ENCODE data around the gene IL4R. TPM values are rescaled to one million over a fixed set of nuclear protein-coding genes. Genes with fewer than 3 reads are reported as not detected.

Gene IL4R
- total RNA-seq, 1 experiment from 2014 or later, result 28.9 TPM

GRCh38 chr16:27349276-27349675, 35.5 kb downstream of the IL4R start:
- H3K27ac ChIP-seq (ENCODE audit: low read length), result no peak overlapping the region
- no TSS peak for BruUV-seq (replicated peaks)
- H3K4me3 ChIP-seq (ENCODE audit: low read depth in 2 of 2, low read length in 2 of 2), result no peak overlapping the region
- ChIA-PET CTCF (no interaction called here), POLR2A (no interaction called here)
- ATAC-seq (no peak), DNase-seq (ENCODE audit: low read depth, low spot score) (no peak)
- peaks cover 2% of the 10 kb centered on the region; the same call in 1 of the 2 replicates for H3K36me3 ChIP-seq (ENCODE audit: control insufficient read depth, insufficient read depth, low read length)
- no peaks in the 10 kb centered on the region for H3K9me3 ChIP-seq (ENCODE audit: control insufficient read depth, insufficient read depth, low read depth, low read length)
- H3K4me1 ChIP-seq (ENCODE audit: control insufficient read depth, insufficient read depth, low read length), result no peaks in the 10 kb centered on the region
- TF ChIP-seq TCF7L2 (IDR thresholded peaks at IDR 0.05; ENCODE audit: low read depth, low read length), result no peak
- TF ChIP-seq SIN3A (IDR thresholded peaks at IDR 0.05; ENCODE audit: borderline replicate concordance, insufficient read depth, low read depth, low read length), result no peak
- no peak for TF ChIP-seq REST (IDR thresholded peaks at IDR 0.05; ENCODE audit: insufficient read depth in 1 of 2, low read depth in 2 of 2, low read length in 1 of 2)
- TF ChIP-seq, protein P1, sequence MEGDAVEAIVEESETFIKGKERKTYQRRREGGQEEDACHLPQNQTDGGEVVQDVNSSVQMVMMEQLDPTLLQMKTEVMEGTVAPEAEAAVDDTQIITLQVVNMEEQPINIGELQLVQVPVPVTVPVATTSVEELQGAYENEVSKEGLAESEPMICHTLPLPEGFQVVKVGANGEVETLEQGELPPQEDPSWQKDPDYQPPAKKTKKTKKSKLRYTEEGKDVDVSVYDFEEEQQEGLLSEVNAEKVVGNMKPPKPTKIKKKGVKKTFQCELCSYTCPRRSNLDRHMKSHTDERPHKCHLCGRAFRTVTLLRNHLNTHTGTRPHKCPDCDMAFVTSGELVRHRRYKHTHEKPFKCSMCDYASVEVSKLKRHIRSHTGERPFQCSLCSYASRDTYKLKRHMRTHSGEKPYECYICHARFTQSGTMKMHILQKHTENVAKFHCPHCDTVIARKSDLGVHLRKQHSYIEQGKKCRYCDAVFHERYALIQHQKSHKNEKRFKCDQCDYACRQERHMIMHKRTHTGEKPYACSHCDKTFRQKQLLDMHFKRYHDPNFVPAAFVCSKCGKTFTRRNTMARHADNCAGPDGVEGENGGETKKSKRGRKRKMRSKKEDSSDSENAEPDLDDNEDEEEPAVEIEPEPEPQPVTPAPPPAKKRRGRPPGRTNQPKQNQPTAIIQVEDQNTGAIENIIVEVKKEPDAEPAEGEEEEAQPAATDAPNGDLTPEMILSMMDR (IDR thresholded peaks at IDR 0.05), result no peak
- TF ChIP-seq POLR2AphosphoS5 (IDR thresholded peaks at IDR 0.05; ENCODE audit: low read depth, low read length), result no peak
- intact Hi-C loops (cut with micrococcal nuclease; ENCODE audit: unreplicated experiment) (no loop called here), in situ Hi-C loops (cut with HindIII; ENCODE audit: low pct_unique_long_range_greater_than_20kb, low sequenced_read_pairs) (no loop called here)
- H3K27me3 ChIP-seq (ENCODE audit: control insufficient read depth, insufficient read depth, low read length), result no peaks in the 10 kb centered on the region

- Histone ChIP-seq H3K9me3 (ENCODE audit: control insufficient read depth, insufficient read depth, low read depth, low read length) (no peaks in the 10 kb centered on the region), H3K4me1 (ENCODE audit: control insufficient read depth, insufficient read depth, low read length) (no peaks in the 10 kb centered on the region), H3K27ac (ENCODE audit: low read length) (no peak overlapping the region), H3K4me3 (ENCODE audit: low read depth in 2 of 2, low read length in 2 of 2) (no peak overlapping the region), H3K27me3 (ENCODE audit: control insufficient read depth, insufficient read depth, low read length) (no peaks in the 10 kb centered on the region), H3K36me3 (ENCODE audit: control insufficient read depth, insufficient read depth, low read length) (peaks cover 2% of the 10 kb centered on the region; the same call in 1 of the 2 replicates)
- ChIA-PET CTCF (no interaction called here), POLR2A (no interaction called here)
- TF ChIP-seq POLR2AphosphoS5 (IDR thresholded peaks at IDR 0.05; ENCODE audit: low read depth, low read length) (no peak), REST (IDR thresholded peaks at IDR 0.05; ENCODE audit: insufficient read depth in 1 of 2, low read depth in 2 of 2, low read length in 1 of 2) (no peak), TCF7L2 (IDR thresholded peaks at IDR 0.05; ENCODE audit: low read depth, low read length) (no peak), SIN3A (IDR thresholded peaks at IDR 0.05; ENCODE audit: borderline replicate concordance, insufficient read depth, low read depth, low read length) (no peak)
- TF ChIP-seq, protein P1 (IDR thresholded peaks at IDR 0.05), result no peak
- ATAC-seq, result no peak
- in situ Hi-C loops (cut with HindIII; ENCODE audit: low pct_unique_long_range_greater_than_20kb, low sequenced_read_pairs), result no loop called here
- intact Hi-C loops (cut with micrococcal nuclease; ENCODE audit: unreplicated experiment), result no loop called here
- DNase-seq (ENCODE audit: low read depth, low spot score), result no peak
- no TSS peak for BruUV-seq (replicated peaks)
Observed at GRCh38 chr16:27350006-27350405, 36.2 kb downstream of the IL4R start.

All from Panc1 (cell line).